ENCODE data around the gene EMP2. TPM values are rescaled to one million over a fixed set of nuclear protein-coding genes. Genes with fewer than 3 reads are reported as not detected.

EMP2 gene
- total and polyA plus RNA-seq, 8 donors = 5.5 to 13.7 (median 9.3) TPM

DNA sequence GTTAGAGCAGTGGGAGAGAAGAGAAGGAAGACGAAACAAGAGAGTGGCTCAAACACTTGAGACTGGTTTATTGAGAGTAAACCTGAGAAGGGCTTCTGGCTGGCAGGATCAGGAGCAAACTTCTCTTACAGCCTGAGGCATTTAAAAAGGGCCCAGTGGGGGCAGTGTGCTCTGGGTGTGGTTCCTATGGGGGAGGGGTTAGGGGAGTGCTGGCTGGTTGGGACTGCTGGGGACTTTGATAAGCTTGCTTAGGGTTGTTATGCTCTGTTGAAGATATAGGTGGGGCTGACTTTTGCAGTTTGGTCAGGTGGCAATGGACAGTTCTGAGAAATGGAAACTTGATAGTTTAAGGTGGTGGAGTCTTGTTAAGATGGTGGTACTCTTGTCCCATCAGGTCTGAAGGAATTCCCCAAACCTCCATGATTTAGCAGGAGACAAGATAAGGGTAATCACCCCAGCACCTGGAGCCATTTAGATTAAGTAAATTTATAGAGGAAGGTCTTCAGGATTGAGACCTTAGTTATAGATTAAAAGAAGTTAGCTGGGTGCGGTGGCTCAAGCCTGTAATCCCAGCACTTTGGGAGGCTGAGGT, 79.3 kb downstream of the EMP2 start:
- no peak overlapping the region for H3K4me3 ChIP-seq
- FAIRE-seq = no peak
- H3K27me3 ChIP-seq = no peaks in the 10 kb centered on the region
- no peak overlapping the region for H3K27ac ChIP-seq
- H3K4me1 ChIP-seq = no peaks in the 10 kb centered on the region
- 86 to 95% methylated on average over 2 of the region's 2 CpGs for WGBS, 2 donors
- no peak for ATAC-seq
- no peaks in the 10 kb centered on the region for H3K9me3 ChIP-seq
- DNase-seq = no peak
- H3K36me3 ChIP-seq = no peaks in the 10 kb centered on the region
- TF ChIP-seq, protein P1, sequence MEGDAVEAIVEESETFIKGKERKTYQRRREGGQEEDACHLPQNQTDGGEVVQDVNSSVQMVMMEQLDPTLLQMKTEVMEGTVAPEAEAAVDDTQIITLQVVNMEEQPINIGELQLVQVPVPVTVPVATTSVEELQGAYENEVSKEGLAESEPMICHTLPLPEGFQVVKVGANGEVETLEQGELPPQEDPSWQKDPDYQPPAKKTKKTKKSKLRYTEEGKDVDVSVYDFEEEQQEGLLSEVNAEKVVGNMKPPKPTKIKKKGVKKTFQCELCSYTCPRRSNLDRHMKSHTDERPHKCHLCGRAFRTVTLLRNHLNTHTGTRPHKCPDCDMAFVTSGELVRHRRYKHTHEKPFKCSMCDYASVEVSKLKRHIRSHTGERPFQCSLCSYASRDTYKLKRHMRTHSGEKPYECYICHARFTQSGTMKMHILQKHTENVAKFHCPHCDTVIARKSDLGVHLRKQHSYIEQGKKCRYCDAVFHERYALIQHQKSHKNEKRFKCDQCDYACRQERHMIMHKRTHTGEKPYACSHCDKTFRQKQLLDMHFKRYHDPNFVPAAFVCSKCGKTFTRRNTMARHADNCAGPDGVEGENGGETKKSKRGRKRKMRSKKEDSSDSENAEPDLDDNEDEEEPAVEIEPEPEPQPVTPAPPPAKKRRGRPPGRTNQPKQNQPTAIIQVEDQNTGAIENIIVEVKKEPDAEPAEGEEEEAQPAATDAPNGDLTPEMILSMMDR (IDR thresholded peaks at IDR 0.05) = no peak
- intact Hi-C loops (cut with DNase I) = loop anchor here in 1 of 3 donors (10.0 kb wide), 1 partner anchor 186 kb away; no protein-coding TSS in a partner anchor

DNA sequence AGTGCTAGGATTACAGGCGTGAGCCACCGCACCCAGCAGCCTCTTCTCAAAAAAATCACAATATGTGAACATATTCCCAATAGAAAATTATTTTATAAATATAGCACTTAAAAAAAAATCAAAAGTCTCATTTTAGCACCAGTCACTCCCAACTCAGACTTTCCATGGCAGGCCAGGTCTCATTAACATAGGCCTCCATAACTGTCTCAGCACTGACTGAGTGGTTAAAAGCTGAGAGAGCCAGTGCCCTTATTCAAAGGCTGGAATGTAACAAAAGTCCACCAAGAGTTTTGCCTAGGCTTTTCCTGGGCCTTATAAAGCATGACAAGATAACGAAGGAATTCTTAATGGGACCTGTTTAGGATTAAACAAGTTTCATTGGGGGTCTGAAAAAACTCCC, 79.8 kb downstream of the EMP2 start:
- TF ChIP-seq, protein P1 (IDR thresholded peaks at IDR 0.05) = no peak
- DNase-seq (no peak), ATAC-seq (no peak), FAIRE-seq (no peak)
- WGBS, 2 donors = 95 to 100% methylated on average over 3 of the region's 3 CpGs
- Histone ChIP-seq H3K4me1 (no peaks in the 10 kb centered on the region), H3K27ac (no peak overlapping the region), H3K9me3 (no peaks in the 10 kb centered on the region), H3K27me3 (no peaks in the 10 kb centered on the region), H3K36me3 (no peaks in the 10 kb centered on the region), H3K4me3 (no peak overlapping the region)
- intact Hi-C loops (cut with DNase I) = loop anchor here in 1 of 3 donors (10.0 kb wide), 1 partner anchor 186 kb away; no protein-coding TSS in a partner anchor

DNA sequence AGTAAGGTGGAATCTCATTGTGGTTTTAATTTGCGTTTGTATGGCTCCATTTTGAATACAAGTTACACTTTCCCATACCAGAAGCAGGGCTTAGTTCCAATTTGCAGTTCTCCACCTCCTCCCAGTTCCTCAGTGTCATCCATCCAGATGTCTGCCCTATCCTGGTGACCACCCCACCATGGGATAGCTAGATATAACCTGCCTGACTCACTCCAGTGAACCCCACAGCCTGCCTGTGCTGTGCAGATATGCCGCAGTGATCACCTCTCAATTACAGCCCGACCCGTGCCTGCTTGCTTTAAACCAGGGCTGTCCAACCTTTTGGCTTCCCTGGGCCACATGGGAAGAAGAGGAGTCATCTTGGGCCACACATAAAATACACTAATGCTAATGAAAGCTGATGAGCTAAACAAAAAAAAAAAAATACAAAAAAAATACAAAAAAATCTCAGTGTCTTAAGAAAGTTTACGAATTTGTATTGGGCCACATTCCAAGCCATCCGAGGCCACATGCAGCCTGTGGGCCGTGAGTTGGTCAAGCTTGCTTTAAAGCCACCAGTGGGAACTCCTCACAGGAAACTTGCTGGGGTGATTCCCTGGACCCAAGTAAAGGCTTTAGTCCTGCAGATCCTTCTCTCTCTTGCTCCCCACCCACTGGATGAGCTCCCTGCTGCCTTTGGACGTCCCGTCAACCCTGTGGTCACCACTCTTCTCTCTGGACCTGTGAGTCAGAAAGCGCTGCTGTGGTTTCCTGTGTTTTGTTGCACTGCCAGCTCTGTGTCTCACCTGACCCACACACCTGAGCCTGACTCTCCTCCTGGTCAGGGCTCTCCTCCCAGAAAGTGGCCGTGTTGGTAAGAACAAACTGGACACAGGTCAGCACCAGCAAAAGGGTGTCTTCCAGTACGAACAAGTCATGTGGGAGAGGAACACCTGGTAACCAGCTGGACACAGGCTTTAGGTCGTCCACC, 83.0 kb downstream of the EMP2 start:
- DNase-seq = peak in 3 of 6 donors; percentile 31 to 58 (median 32)
- Histone ChIP-seq H3K9me3 (no peaks in the 10 kb centered on the region), H3K27ac (no peak overlapping the region), H3K27me3 (no peaks in the 10 kb centered on the region), H3K36me3 (no peaks in the 10 kb centered on the region), H3K4me1 (no peaks in the 10 kb centered on the region), H3K4me3 (no peak overlapping the region)
- TF ChIP-seq, protein P1 (IDR thresholded peaks at IDR 0.05) = no peak
- intact Hi-C loops (cut with DNase I) = no loop called here
- FAIRE-seq = no peak
- 78 to 85% methylated on average over 13 of the region's 13 CpGs for WGBS, 2 donors
- peak; percentile 30 to 71 (median 61) for ATAC-seq

DNA sequence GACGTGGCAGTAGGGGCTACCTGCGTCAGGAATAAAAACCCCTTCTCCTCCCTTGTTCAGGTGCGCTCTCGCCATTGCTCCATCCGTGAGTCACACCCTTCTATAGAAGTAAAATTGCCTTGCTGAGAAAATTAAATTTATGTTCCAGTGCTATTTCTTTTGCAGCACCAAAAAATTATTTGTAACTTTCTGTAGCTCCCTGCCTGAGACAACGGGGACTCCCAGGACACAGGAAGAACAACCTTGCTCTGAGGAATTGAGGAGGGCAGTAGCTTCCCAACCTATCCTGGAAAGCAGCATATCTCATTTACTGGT, 85.4 kb downstream of the EMP2 start:
- TF ChIP-seq, protein P1 (IDR thresholded peaks at IDR 0.05) = no peak
- DNase-seq (no peak), FAIRE-seq (no peak), ATAC-seq (no peak)
- WGBS, 2 donors = 91 to 94% methylated on average over 6 of the region's 6 CpGs
- Histone ChIP-seq H3K9me3 (no peaks in the 10 kb centered on the region), H3K4me1 (no peaks in the 10 kb centered on the region), H3K27ac (no peak overlapping the region), H3K27me3 (no peaks in the 10 kb centered on the region), H3K4me3 (no peak overlapping the region), H3K36me3 (no peaks in the 10 kb centered on the region)
- intact Hi-C loops (cut with DNase I) = no loop called here
